Large intestine (tissue), 3 donors: ENCODE measurements around the gene FGF18. TPM values are rescaled to one million over a fixed set of nuclear protein-coding genes. Genes with fewer than 3 reads are reported as not detected.

Source experiments
- DNase-seq, 2 donors: peaks; one replicate each; pipeline versions ENCODE4 v3.0.0 to v3.0.0-alpha.2; 2013
- H3K27ac ChIP-seq: one replicate; pipeline ENCODE4 v1.5.1; 2013; ENCODE audit warnings: low read length
- H3K27me3 ChIP-seq: 2 replicates; pipeline ENCODE4 v1.6.1; 2013; ENCODE audit warnings: low read length; ENCODE audit not compliant: control insufficient read depth, insufficient read depth
- H3K36me3 ChIP-seq: 2 replicates; pipeline ENCODE4 v1.6.1; 2013; ENCODE audit warnings: low read length; ENCODE audit not compliant: control insufficient read depth, insufficient read depth
- H3K4me1 ChIP-seq: one replicate; pipeline ENCODE4 v1.6.1; 2013; ENCODE audit warnings: low read length; ENCODE audit not compliant: control insufficient read depth, insufficient read depth
- H3K4me3 ChIP-seq: one replicate; pipeline ENCODE4 v1.5.1; 2013; ENCODE audit warnings: low read length
- H3K9me3 ChIP-seq: one replicate; pipeline ENCODE4 v1.6.1; 2013; ENCODE audit warnings: mild to moderate bottlenecking, low read depth, low read length, moderate library complexity; ENCODE audit not compliant: control insufficient read depth
- WGBS: methylation state at CpG from one replicate; pipeline ENCODE4 v1.1.5; 2013; ENCODE audit warnings: low lambda C conversion rate; ENCODE audit not compliant: insufficient coverage; 5-methylcytosine and 5-hydroxymethylcytosine counted together
- polyA plus RNA-seq: library from polyadenylated mRNA; unstranded; fragments of 120-200 nt; gene quantifications from one replicate; pipeline ENCODE4 v1.2.1, GENCODE V29; 2013

The FGF18 gene
- polyA plus RNA-seq, 1 donor, result 1.4 TPM

GRCh38 chr5:171432583-171433351, 13.3 kb downstream of the FGF18 start:
- no CpG with 5 or more reads among the region's 16 CpGs for WGBS
- H3K4me1 ChIP-seq, result no peaks in the 10 kb centered on the region
- no peak for DNase-seq
- H3K27me3 ChIP-seq, result no peaks in the 10 kb centered on the region
- H3K27ac ChIP-seq, result no peak overlapping the region
- no peaks in the 10 kb centered on the region for H3K9me3 ChIP-seq
- no peaks in the 10 kb centered on the region for H3K36me3 ChIP-seq
- H3K4me3 ChIP-seq, result no peak overlapping the region

- Histone ChIP-seq H3K4me1 (no peaks in the 10 kb centered on the region), H3K27ac (no peak overlapping the region), H3K4me3 (no peak overlapping the region), H3K36me3 (no peaks in the 10 kb centered on the region), H3K27me3 (no peaks in the 10 kb centered on the region), H3K9me3 (no peaks in the 10 kb centered on the region)
- WGBS, result no CpG with 5 or more reads among the region's 6 CpGs
- DNase-seq, result no peak
Measured at GRCh38 chr5:171433352-171433698, 13.9 kb downstream of the FGF18 start.

- Histone ChIP-seq H3K36me3 (no peaks in the 10 kb centered on the region), H3K4me1 (no peaks in the 10 kb centered on the region), H3K27ac (no peak overlapping the region), H3K4me3 (no peak overlapping the region), H3K9me3 (no peaks in the 10 kb centered on the region), H3K27me3 (no peaks in the 10 kb centered on the region)
- DNase-seq, result no peak
- no CpG with 5 or more reads among the region's 5 CpGs for WGBS
Measured at GRCh38 chr5:171433982-171434676, 14.7 kb downstream of the FGF18 start.

GRCh38 chr5:171434874-171435273, 15.4 kb downstream of the FGF18 start:
- no peak for DNase-seq
- Histone ChIP-seq H3K27me3 (no peaks in the 10 kb centered on the region), H3K4me3 (no peak overlapping the region), H3K36me3 (no peaks in the 10 kb centered on the region), H3K4me1 (no peaks in the 10 kb centered on the region), H3K27ac (no peak overlapping the region), H3K9me3 (no peaks in the 10 kb centered on the region)
- no CpG with 5 or more reads among the region's 4 CpGs for WGBS

DNA sequence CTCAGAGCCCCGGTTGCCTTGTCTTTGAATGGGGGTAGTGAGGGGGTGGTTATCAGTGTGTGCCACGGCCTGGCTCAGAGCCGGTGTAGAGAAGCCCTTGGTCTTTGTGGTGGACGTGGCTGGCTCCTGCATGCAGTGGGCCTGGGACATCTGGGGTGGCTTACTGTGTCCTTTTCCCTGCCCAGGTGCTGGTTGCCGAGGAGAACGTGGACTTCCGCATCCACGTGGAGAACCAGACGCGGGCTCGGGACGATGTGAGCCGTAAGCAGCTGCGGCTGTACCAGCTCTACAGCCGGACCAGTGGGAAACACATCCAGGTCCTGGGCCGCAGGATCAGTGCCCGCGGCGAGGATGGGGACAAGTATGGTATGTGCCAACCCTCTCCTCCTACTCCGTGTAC, 16.5 kb downstream of the FGF18 start:
- DNase-seq, result no peak
- no peak overlapping the region for H3K27ac ChIP-seq
- no CpG with 5 or more reads among the region's 20 CpGs for WGBS

GRCh38 chr5:171436804-171437285, 17.4 kb downstream of the FGF18 start:
- H3K36me3 ChIP-seq, result no peaks in the 10 kb centered on the region
- H3K4me1 ChIP-seq, result no peaks in the 10 kb centered on the region
- no peak overlapping the region for H3K27ac ChIP-seq
- DNase-seq, result no peak
- no peak overlapping the region for H3K4me3 ChIP-seq
- H3K9me3 ChIP-seq, result no peaks in the 10 kb centered on the region
- no CpG with 5 or more reads among the region's 13 CpGs for WGBS
- H3K27me3 ChIP-seq, result no peaks in the 10 kb centered on the region

More for the DNA sequence above, 16.5 kb downstream of the FGF18 start:
- no peaks in the 10 kb centered on the region for H3K36me3 ChIP-seq
- H3K4me3 ChIP-seq, result no peak overlapping the region
- H3K27me3 ChIP-seq, result no peaks in the 10 kb centered on the region
- H3K9me3 ChIP-seq, result no peaks in the 10 kb centered on the region
- H3K4me1 ChIP-seq, result no peaks in the 10 kb centered on the region

GRCh38 chr5:171437286-171437821, 17.9 kb downstream of the FGF18 start:
- Histone ChIP-seq H3K27me3 (no peaks in the 10 kb centered on the region), H3K27ac (no peak overlapping the region), H3K9me3 (no peaks in the 10 kb centered on the region), H3K4me3 (no peak overlapping the region), H3K36me3 (no peaks in the 10 kb centered on the region), H3K4me1 (peaks cover 2% of the 10 kb centered on the region)
- 49% methylated on average over 3 of the region's 14 CpGs for WGBS
- no peak for DNase-seq

GRCh38 chr5:171438738-171439137, 19.3 kb downstream of the FGF18 start:
- WGBS, result no CpG with 5 or more reads among the region's 4 CpGs
- no peaks in the 10 kb centered on the region for H3K36me3 ChIP-seq
- H3K4me3 ChIP-seq, result no peak overlapping the region
- peaks cover 5% of the 10 kb centered on the region for H3K4me1 ChIP-seq
- no peaks in the 10 kb centered on the region for H3K27me3 ChIP-seq
- no peak overlapping the region for H3K27ac ChIP-seq
- no peak for DNase-seq
- H3K9me3 ChIP-seq, result no peaks in the 10 kb centered on the region

GRCh38 chr5:171441246-171441791, 21.9 kb downstream of the FGF18 start:
- no peak for DNase-seq
- Histone ChIP-seq H3K27ac (no peak overlapping the region), H3K36me3 (no peaks in the 10 kb centered on the region), H3K4me1 (peaks cover 5% of the 10 kb centered on the region), H3K4me3 (no peak overlapping the region), H3K27me3 (no peaks in the 10 kb centered on the region), H3K9me3 (no peaks in the 10 kb centered on the region)
- no CpG with 5 or more reads among the region's 14 CpGs for WGBS

DNA sequence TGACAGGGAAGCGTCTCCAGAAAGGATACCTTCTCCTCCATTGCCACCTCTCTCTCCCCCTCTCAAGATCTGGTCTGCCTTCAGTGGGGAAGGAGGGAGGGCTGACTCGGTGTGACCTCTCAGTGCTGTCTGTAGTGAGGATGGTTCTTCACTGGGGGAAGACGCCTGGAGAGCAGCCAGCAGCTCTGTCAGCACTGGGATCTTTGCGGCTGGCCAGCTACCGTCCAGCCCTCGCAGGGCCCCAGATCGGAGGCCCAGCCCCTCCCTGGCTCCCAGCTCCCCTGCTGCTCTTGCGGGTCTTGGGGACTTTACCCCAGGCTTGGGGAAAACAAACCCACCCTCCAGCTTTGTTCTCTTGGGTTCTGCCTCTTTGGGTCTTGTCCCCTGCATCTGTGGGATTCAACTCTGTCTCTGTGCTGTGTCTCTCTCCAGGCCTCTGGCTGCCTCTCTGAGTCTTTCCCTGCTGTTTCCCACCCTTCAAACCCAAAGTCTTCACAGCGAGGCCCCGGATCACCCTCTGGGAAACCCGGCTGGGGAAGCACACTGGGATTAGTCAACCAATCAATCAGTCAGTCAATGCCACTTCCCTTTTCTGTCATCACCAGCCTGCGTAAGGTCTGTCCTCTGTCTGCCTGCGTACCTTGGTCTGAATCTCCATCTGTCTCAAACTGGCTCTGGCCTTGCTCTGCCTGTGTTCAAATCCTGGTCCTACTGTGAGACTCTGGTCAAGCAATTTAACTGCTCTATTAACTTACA, 23.0 kb downstream of the FGF18 start:
- peaks cover 5% of the 10 kb centered on the region for H3K4me1 ChIP-seq
- no peak for DNase-seq
- no CpG with 5 or more reads among the region's 13 CpGs for WGBS
- no peaks in the 10 kb centered on the region for H3K36me3 ChIP-seq
- H3K4me3 ChIP-seq, result no peak overlapping the region
- H3K27ac ChIP-seq, result no peak overlapping the region
- H3K9me3 ChIP-seq, result no peaks in the 10 kb centered on the region
- no peaks in the 10 kb centered on the region for H3K27me3 ChIP-seq
